Hepatocyte (in vitro differentiated cells): ENCODE results near the gene TTBK2.

Experiments used
- CTCF ChIP-seq: fragments of 200-600 bp; sonication (generic); IDR thresholded peaks from 2 replicates; pipeline ENCODE4 v1.5.1; 2016; ENCODE audit warnings: antibody characterized with exemption, mild to moderate bottlenecking; ENCODE audit not compliant: poor library complexity
- EZH2 ChIP-seq: fragments of 200-600 bp; sonication (generic); IDR thresholded peaks from 2 replicates; pipeline ENCODE4 v1.6.1; 2016; ENCODE audit warnings: antibody characterized with exemption, mild to moderate bottlenecking, borderline replicate concordance
- EZH2phosphoT487 ChIP-seq: fragments of 200-600 bp; sonication (generic); IDR thresholded peaks from one replicate; pipeline ENCODE4 v1.6.1; 2018; ENCODE audit warnings: antibody characterized with exemption, mild to moderate bottlenecking, low read depth, moderate library complexity; ENCODE audit not compliant: unreplicated experiment, severe bottlenecking

- TF ChIP-seq EZH2 (no peak), CTCF (no peak), EZH2phosphoT487 (no peak)
These were observed 182.8 kb downstream of the TTBK2 start for GRCh38 chr15:42737529-42738328.
